ENCODE results near the gene LDLRAD4.

DNA sequence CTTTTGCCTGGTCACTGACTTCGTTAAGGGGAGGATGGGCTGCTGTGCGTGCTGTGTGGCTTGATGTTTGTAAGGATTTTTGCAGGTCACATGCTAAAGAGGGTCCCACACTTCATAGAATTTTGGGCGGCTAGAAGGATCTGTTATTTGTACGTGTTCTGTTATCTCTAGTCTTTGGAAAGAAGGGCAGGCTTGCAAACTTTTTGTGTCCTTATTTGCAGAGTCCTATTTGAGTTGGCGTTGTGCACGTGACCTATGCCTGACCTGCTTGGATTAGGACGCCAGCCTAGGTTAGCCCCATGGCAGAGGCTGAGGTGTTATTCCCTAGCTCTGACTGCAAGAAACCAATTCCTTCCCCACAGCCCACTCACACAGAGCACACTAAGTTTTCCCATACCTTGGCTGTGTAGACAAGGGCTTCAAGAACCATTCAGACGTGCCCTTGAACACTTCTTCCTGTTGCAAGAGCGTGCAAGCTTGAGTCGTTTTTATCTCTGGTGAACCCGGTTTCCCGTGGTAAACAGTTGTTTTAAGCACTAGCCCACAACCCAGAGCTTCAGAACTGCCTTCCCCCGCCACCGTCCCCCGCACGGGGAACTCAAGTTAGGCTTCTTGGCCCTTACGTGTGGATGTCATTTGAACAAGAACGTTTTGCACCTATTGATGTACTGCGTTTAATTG, 94.6 kb downstream of the LDLRAD4 start:
- TF ChIP-seq, protein P1, sequence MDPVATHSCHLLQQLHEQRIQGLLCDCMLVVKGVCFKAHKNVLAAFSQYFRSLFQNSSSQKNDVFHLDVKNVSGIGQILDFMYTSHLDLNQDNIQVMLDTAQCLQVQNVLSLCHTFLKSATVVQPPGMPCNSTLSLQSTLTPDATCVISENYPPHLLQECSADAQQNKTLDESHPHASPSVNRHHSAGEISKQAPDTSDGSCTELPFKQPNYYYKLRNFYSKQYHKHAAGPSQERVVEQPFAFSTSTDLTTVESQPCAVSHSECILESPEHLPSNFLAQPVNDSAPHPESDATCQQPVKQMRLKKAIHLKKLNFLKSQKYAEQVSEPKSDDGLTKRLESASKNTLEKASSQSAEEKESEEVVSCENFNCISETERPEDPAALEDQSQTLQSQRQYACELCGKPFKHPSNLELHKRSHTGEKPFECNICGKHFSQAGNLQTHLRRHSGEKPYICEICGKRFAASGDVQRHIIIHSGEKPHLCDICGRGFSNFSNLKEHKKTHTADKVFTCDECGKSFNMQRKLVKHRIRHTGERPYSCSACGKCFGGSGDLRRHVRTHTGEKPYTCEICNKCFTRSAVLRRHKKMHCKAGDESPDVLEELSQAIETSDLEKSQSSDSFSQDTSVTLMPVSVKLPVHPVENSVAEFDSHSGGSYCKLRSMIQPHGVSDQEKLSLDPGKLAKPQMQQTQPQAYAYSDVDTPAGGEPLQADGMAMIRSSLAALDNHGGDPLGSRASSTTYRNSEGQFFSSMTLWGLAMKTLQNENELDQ (CRISPR knock-in tag; IDR thresholded peaks at IDR 0.05; ENCODE audit: borderline replicate concordance), result no peak
- TF ChIP-seq, protein P2, sequence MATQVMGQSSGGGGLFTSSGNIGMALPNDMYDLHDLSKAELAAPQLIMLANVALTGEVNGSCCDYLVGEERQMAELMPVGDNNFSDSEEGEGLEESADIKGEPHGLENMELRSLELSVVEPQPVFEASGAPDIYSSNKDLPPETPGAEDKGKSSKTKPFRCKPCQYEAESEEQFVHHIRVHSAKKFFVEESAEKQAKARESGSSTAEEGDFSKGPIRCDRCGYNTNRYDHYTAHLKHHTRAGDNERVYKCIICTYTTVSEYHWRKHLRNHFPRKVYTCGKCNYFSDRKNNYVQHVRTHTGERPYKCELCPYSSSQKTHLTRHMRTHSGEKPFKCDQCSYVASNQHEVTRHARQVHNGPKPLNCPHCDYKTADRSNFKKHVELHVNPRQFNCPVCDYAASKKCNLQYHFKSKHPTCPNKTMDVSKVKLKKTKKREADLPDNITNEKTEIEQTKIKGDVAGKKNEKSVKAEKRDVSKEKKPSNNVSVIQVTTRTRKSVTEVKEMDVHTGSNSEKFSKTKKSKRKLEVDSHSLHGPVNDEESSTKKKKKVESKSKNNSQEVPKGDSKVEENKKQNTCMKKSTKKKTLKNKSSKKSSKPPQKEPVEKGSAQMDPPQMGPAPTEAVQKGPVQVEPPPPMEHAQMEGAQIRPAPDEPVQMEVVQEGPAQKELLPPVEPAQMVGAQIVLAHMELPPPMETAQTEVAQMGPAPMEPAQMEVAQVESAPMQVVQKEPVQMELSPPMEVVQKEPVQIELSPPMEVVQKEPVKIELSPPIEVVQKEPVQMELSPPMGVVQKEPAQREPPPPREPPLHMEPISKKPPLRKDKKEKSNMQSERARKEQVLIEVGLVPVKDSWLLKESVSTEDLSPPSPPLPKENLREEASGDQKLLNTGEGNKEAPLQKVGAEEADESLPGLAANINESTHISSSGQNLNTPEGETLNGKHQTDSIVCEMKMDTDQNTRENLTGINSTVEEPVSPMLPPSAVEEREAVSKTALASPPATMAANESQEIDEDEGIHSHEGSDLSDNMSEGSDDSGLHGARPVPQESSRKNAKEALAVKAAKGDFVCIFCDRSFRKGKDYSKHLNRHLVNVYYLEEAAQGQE (IDR thresholded peaks at IDR 0.05; ENCODE audit: borderline replicate concordance), result no peak
- TF ChIP-seq, protein P2 (CRISPR knock-in tag; IDR thresholded peaks at IDR 0.05; ENCODE audit: low read depth), result no peak
- no peak for TF ChIP-seq MEF2D (tag; conservative IDR thresholded peaks at IDR 0.05; ENCODE audit: low read depth)
- TF ChIP-seq CBX5 (IDR thresholded peaks at IDR 0.05; ENCODE audit: borderline replicate concordance, low read depth), result no peak
- TF ChIP-seq, protein P3, sequence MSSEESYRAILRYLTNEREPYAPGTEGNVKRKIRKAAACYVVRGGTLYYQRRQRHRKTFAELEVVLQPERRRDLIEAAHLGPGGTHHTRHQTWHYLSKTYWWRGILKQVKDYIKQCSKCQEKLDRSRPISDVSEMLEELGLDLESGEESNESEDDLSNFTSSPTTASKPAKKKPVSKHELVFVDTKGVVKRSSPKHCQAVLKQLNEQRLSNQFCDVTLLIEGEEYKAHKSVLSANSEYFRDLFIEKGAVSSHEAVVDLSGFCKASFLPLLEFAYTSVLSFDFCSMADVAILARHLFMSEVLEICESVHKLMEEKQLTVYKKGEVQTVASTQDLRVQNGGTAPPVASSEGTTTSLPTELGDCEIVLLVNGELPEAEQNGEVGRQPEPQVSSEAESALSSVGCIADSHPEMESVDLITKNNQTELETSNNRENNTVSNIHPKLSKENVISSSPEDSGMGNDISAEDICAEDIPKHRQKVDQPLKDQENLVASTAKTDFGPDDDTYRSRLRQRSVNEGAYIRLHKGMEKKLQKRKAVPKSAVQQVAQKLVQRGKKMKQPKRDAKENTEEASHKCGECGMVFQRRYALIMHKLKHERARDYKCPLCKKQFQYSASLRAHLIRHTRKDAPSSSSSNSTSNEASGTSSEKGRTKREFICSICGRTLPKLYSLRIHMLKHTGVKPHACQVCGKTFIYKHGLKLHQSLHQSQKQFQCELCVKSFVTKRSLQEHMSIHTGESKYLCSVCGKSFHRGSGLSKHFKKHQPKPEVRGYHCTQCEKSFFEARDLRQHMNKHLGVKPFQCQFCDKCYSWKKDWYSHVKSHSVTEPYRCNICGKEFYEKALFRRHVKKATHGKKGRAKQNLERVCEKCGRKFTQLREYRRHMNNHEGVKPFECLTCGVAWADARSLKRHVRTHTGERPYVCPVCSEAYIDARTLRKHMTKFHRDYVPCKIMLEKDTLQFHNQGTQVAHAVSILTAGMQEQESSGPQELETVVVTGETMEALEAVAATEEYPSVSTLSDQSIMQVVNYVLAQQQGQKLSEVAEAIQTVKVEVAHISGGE (CRISPR knock-in tag; IDR thresholded peaks at IDR 0.05), result no peak
- TF ChIP-seq FOXK2 (conservative IDR thresholded peaks at IDR 0.05 in 1 of 2, IDR thresholded peaks at IDR 0.05 in 1 of 2; ENCODE audit: low read depth in 2 of 2), result no peak
- TF ChIP-seq, protein P4, sequence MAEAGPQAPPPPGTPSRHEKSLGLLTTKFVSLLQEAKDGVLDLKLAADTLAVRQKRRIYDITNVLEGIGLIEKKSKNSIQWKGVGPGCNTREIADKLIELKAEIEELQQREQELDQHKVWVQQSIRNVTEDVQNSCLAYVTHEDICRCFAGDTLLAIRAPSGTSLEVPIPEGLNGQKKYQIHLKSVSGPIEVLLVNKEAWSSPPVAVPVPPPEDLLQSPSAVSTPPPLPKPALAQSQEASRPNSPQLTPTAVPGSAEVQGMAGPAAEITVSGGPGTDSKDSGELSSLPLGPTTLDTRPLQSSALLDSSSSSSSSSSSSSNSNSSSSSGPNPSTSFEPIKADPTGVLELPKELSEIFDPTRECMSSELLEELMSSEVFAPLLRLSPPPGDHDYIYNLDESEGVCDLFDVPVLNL (CRISPR knock-in tag; IDR thresholded peaks at IDR 0.05; ENCODE audit: low read depth), result no peak
- TF ChIP-seq FOXA3 (CRISPR knock-in tag; conservative IDR thresholded peaks at IDR 0.05 in 1 of 2, IDR thresholded peaks at IDR 0.05 in 1 of 2), result no peak
- TF ChIP-seq, protein P5, sequence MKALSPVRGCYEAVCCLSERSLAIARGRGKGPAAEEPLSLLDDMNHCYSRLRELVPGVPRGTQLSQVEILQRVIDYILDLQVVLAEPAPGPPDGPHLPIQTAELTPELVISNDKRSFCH (CRISPR knock-in tag; IDR thresholded peaks at IDR 0.05), result no peak
- TF ChIP-seq, protein P5 (tag; IDR thresholded peaks at IDR 0.05), result no peak
- TF ChIP-seq MIER1 (IDR thresholded peaks at IDR 0.05; ENCODE audit: low read depth), result no peak
- TF ChIP-seq EZH2 (IDR thresholded peaks at IDR 0.05; ENCODE audit: borderline replicate concordance, low read depth, low read length), result no peak

All from K562 (cell line).